GM18519 (cell line): ENCODE data around the gene PPFIBP2.

ENCODE experiments used
- ATAC-seq: cut with Tn5 transposase; IDR thresholded peaks from one replicate; pipeline ENCODE4 v1.9.1; 2021; ENCODE audit warnings: mild to moderate bottlenecking, moderate library complexity; ENCODE audit not compliant: unreplicated experiment, low FRiP score

The PPFIBP2 gene

GRCh38 chr11:7593481-7593880, 79.7 kb downstream of the PPFIBP2 start:
- ATAC-seq, result no peak

GRCh38 chr11:7595016-7595866, 81.4 kb downstream of the PPFIBP2 start:
- no peak for ATAC-seq

- no peak for ATAC-seq
Observed at GRCh38 chr11:7595951-7596350, 82.2 kb downstream of the PPFIBP2 start.

- ATAC-seq, result no peak
Observed at GRCh38 chr11:7596975-7597391, 83.2 kb downstream of the PPFIBP2 start.

GRCh38 chr11:7597620-7598019, 83.8 kb downstream of the PPFIBP2 start:
- ATAC-seq, result no peak

- no peak for ATAC-seq
Observed at GRCh38 chr11:7599209-7599608, 85.4 kb downstream of the PPFIBP2 start.

GRCh38 chr11:7600205-7600775, 86.5 kb downstream of the PPFIBP2 start:
- no peak for ATAC-seq

GRCh38 chr11:7603031-7603781, 89.4 kb downstream of the PPFIBP2 start:
- ATAC-seq, result no peak

- no peak for ATAC-seq
Observed at GRCh38 chr11:7604331-7604955, 90.6 kb downstream of the PPFIBP2 start.

GRCh38 chr11:7605186-7605943, 91.6 kb downstream of the PPFIBP2 start:
- ATAC-seq, result no peak

- no peak for ATAC-seq
Observed at GRCh38 chr11:7606496-7606895, 92.7 kb downstream of the PPFIBP2 start.

GRCh38 chr11:7609015-7609414, 95.2 kb downstream of the PPFIBP2 start:
- no peak for ATAC-seq

- ATAC-seq, result no peak
Observed at GRCh38 chr11:7609521-7609920, 95.7 kb downstream of the PPFIBP2 start.

- ATAC-seq, result no peak
Observed at GRCh38 chr11:7610393-7610792, 96.6 kb downstream of the PPFIBP2 start.

GRCh38 chr11:7611411-7611810, 97.6 kb downstream of the PPFIBP2 start:
- ATAC-seq, result no peak

GRCh38 chr11:7612056-7612660, 98.4 kb downstream of the PPFIBP2 start:
- no peak for ATAC-seq

- no peak for ATAC-seq
Observed at GRCh38 chr11:7612661-7613393, 99.0 kb downstream of the PPFIBP2 start.

- no peak for ATAC-seq
Observed at GRCh38 chr11:7613394-7613720, 99.6 kb downstream of the PPFIBP2 start.

- ATAC-seq, result no peak
Observed at GRCh38 chr11:7614656-7615055, 100.9 kb downstream of the PPFIBP2 start.
